GM19193 (cell line): ENCODE results near the gene SFXN3.

Experiments
- POLR2A ChIP-seq: IDR thresholded peaks from 4 replicates; pipeline ENCODE4 v1.6.1; 2011; ENCODE audit not compliant: insufficient read depth, insufficient read length; ENCODE audit errors: extremely low read depth

Gene SFXN3

DNA sequence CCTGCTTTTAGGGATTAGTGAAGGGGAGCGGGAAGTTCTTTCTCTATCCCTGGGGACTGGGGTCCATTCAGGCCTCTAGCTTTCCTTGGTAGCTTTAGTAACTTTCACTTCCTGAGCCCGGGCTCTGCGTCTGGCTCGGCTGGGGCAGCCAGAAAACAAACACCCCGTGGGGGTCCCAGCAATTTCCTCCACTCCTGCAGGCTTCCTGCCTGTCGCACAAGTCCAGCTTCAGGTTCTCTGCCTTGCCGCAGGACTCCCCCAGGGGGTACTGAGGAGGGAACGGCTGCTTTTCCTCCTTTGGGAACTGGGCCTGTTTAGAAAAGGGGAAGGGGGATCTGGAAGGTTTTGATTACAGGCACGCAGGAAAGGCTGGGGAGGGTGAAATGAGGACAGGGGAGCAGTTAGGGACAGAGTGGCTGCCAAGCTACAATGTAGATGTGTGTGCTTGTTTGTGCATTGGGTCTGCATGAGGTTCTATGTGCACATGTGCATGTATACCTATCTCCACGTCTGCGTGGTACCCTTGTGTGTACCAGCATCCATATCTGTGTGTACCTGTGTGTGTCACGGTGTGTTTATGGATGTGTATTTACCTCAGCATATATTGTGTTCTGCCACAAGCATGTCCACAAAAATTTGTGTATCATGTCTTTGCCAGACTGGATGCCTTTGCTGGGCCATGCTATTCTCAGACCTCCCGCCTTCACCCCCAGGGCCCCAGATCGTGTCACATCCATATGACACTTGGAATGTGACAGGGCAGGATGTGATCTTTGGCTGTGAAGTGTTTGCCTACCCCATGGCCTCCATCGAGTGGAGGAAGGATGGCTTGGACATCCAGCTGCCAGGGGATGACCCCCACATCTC is 32.7 kb downstream of the SFXN3 start:
- no peak for TF ChIP-seq POLR2A

GRCh38 chr10:101064415-101065030 is 33.5 kb downstream of the SFXN3 start:
- TF ChIP-seq POLR2A, result no peak

- no peak for TF ChIP-seq POLR2A
These were observed 34.6 kb downstream of the SFXN3 start for GRCh38 chr10:101065481-101066145.

DNA sequence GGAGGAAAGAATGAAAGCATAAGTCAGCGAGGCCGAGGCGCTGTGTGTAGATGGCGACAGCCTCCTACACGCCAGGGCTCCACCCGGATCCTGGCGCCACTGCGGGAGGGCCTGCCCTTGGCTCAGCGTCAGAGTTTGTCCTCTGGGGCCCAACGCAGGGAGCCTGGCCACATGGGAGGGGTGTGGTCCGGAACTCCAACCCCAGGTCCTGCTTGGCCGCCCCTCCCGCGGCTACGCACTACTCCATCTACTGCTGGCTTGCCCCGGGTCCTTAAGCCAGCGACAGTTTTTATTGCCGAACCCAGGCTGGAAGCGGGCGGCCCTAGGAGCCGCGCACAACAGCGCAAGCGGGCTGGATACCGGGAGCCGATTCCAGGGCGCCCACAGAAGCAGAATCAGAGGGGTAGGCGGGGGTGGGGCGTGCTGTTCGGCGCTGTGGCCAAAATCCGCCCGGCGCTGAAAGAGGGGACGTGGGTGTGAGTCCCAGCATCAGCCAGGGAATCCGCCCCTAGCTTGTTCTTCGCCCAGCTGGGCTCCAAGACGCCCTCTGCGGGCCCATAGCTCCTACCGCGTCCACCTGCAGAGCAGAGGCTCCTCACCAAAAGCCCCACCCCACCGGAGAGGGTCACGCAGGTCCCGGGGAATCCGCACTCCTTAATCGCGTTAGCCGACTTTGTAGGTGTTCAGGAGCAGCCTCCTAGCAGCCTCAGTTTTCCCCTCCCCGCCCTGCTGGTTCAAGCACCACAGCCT is 35.3 kb downstream of the SFXN3 start:
- no peak for TF ChIP-seq POLR2A

GRCh38 chr10:101066896-101067355 is 35.9 kb downstream of the SFXN3 start:
- TF ChIP-seq POLR2A, result no peak

- peak; percentile 17 for TF ChIP-seq POLR2A
These were observed 36.5 kb downstream of the SFXN3 start for GRCh38 chr10:101067356-101068083.

DNA sequence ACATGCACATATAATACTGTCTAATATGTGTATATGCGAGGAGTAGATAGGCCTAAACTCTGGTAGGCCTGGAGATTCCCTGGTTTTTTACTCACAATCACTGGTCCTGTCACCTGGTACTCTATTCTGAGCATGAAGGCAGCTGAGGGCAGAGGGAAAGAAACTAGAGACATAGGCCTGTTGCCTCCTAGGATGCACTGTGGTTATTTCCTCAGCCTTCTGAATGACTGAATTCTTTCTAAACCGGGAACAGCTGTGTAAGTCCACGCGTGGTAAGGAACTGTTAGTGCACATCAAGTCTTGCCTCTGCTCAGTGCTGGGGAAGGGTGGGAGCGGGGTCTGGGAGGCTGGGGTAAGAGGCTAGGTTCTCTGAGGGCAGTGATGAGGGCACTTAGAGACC is 38.4 kb downstream of the SFXN3 start:
- no peak for TF ChIP-seq POLR2A

DNA sequence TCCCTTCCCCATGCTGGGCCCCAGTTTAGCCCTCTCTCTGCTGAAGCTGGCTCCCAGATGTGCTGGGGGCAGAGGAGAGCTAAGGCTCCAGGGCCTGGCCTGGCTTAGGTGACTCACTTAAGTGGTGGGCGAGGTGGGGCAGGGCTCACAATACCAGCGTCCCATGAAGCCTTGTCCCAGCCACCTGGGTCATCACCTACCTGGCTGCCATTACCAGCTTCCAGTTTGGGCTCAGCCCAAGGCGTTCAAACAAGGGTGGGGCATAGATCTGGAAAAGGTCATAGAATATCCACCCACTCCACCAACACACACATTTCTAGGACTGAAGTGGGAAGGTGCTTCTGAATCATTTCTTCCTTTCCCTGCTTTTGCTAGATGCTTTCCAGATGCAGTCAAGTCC is 39.1 kb downstream of the SFXN3 start:
- no peak for TF ChIP-seq POLR2A

- TF ChIP-seq POLR2A, result no peak
These were observed 40.3 kb downstream of the SFXN3 start for GRCh38 chr10:101071267-101071884.

GRCh38 chr10:101071885-101072433 is 40.9 kb downstream of the SFXN3 start:
- TF ChIP-seq POLR2A, result no peak

DNA sequence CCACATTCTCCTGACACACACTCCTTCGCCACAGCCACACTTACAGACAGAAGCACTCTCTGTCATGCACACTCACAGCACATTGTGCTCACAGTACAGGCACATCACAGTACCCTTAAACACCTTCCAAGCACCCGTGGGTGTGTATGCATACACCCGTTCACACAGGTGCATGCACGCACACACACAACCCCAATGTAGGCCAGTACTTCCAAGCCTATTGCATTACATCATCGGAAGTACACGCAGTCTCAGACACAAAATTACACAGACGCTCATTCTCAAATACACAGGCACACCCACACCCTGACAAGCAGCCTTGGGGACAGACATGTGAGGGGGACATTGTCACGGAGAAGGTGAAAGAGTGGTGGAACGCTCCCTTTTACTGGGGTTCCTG is 41.9 kb downstream of the SFXN3 start:
- no peak for TF ChIP-seq POLR2A

DNA sequence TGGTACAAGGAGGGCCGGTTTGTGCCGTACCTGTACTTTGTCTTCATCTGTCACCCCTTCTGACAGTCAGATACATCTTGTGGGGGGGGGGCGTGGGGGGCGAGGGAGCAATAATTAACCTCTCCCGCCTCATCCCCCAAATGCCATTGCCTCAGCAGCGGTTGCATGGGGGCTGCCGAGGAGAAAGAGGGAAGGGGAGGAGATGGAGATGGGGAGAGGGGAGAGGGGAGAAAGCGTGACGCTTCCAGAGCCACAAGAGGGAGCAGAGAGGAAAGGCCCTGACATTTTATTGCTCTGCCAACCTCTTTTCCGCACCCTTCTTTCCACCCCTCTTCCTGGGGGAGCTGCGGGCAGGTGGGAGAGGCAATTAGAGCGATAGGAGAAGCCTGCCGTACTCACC is 42.6 kb downstream of the SFXN3 start:
- TF ChIP-seq POLR2A, result no peak

- TF ChIP-seq POLR2A, result no peak
These were observed 44.7 kb downstream of the SFXN3 start for GRCh38 chr10:101075775-101076174.

GRCh38 chr10:101076630-101077029 is 45.6 kb downstream of the SFXN3 start:
- no peak for TF ChIP-seq POLR2A

DNA sequence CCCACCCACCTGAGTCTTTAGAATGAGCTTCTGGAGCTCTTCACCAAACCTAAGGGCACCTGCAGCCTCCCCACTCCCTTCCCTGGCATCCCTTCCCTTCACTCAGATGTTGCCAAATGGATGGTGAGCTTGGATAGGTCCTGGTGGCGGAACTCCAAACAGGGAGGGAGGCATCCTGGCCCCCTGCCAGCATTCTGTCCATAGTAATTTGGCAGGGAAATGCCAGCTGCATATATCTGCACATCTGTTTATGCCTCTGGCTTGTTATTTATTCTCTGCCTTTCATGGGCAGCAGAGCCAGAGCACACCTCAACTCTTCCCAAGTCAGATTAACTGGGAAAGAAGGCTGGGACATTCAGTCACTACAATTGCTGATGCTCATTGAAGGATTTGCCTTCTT is 48.8 kb downstream of the SFXN3 start:
- no peak for TF ChIP-seq POLR2A
